NB4 (cell line): ENCODE results near the gene SFI1.

Experiments used
- MYC ChIP-seq: IDR thresholded peaks from 2 replicates; pipeline ENCODE4 v1.6.1; 2011; ENCODE audit warnings: low read depth, low read length
- TF ChIP-seq, protein P1 (sequence below): IDR thresholded peaks from one replicate; pipeline ENCODE4 v1.5.1; 2012; ENCODE audit warnings: low read depth, low read length

DNA sequence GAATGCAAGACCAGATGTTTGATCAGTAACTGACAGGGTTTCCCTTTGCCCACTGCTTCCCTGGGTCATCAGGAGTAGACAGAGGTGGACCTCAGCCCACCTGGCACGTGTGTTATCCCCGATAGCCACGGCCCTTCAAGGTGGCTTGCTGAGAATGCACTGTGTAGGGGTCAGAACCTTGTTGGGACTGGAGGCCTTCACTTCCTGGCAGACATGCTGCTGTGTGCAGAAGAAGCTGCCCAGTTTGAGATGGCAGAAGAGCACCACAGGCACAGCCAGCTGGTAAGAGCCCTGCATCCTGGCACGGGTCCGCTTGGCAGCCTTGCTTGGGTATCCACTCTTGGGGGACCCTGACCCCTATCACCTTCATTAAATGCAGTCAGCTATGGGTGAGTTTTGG, 81.8 kb downstream of the SFI1 start:
- no peak for TF ChIP-seq MYC
- TF ChIP-seq, protein P1, sequence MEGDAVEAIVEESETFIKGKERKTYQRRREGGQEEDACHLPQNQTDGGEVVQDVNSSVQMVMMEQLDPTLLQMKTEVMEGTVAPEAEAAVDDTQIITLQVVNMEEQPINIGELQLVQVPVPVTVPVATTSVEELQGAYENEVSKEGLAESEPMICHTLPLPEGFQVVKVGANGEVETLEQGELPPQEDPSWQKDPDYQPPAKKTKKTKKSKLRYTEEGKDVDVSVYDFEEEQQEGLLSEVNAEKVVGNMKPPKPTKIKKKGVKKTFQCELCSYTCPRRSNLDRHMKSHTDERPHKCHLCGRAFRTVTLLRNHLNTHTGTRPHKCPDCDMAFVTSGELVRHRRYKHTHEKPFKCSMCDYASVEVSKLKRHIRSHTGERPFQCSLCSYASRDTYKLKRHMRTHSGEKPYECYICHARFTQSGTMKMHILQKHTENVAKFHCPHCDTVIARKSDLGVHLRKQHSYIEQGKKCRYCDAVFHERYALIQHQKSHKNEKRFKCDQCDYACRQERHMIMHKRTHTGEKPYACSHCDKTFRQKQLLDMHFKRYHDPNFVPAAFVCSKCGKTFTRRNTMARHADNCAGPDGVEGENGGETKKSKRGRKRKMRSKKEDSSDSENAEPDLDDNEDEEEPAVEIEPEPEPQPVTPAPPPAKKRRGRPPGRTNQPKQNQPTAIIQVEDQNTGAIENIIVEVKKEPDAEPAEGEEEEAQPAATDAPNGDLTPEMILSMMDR, result no peak
